ENCODE results near the gene GINS2.

- TF ChIP-seq CTCF (IDR thresholded peaks at IDR 0.05) (no peak), POLR2A (IDR thresholded peaks at IDR 0.05) (no peak), EP300 (IDR thresholded peaks at IDR 0.05) (no peak), POLR2AphosphoS5 (IDR thresholded peaks at IDR 0.05) (no peak)
Observed at GRCh38 chr16:85683363-85683762, 5.4 kb downstream of the GINS2 start.

Measured in stomach (tissue), 4 donors.